ENCODE results near the gene CD180. TPM values are rescaled to one million over a fixed set of nuclear protein-coding genes. Genes with fewer than 3 reads are reported as not detected.

The CD180 gene
- total and polyA plus RNA-seq, 2 experiments from 2014 or later: 0.07 TPM; not detected in 1

DNA sequence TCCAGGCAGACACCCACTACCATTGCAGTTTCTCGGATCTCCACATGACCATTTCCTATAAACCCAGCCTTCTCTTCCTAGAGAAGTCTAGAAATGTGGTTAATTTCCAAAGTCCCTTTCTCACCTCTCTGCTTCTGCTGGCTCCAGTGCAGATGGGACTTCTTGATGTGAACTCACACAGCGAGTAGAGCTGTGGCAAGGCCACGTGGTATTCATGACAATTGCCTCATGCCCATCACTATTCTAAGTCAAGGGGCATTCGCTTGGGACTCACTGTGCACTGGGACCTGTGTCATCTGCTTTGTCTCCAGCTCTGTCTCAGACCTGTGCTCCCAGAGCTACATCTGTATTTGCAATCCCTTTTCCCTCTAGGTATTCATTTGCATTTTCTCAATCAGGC is 6.2 kb downstream of the CD180 start:
- H3K4me2 ChIP-seq: no peak overlapping the region
- TF ChIP-seq EZH2 (IDR thresholded peaks at IDR 0.05; ENCODE audit: borderline replicate concordance): no peak
- TF ChIP-seq, protein P1, sequence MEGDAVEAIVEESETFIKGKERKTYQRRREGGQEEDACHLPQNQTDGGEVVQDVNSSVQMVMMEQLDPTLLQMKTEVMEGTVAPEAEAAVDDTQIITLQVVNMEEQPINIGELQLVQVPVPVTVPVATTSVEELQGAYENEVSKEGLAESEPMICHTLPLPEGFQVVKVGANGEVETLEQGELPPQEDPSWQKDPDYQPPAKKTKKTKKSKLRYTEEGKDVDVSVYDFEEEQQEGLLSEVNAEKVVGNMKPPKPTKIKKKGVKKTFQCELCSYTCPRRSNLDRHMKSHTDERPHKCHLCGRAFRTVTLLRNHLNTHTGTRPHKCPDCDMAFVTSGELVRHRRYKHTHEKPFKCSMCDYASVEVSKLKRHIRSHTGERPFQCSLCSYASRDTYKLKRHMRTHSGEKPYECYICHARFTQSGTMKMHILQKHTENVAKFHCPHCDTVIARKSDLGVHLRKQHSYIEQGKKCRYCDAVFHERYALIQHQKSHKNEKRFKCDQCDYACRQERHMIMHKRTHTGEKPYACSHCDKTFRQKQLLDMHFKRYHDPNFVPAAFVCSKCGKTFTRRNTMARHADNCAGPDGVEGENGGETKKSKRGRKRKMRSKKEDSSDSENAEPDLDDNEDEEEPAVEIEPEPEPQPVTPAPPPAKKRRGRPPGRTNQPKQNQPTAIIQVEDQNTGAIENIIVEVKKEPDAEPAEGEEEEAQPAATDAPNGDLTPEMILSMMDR (IDR thresholded peaks at IDR 0.05; ENCODE audit: poor library complexity): no peak
- TF ChIP-seq EZH2phosphoT487 (IDR thresholded peaks at IDR 0.05; ENCODE audit: low read depth, severe bottlenecking, unreplicated experiment): no peak
- 87% methylated on average over 4 of the region's 4 CpGs for WGBS (ENCODE audit: low lambda C conversion rate, missing lambda C conversion rate)

DNA sequence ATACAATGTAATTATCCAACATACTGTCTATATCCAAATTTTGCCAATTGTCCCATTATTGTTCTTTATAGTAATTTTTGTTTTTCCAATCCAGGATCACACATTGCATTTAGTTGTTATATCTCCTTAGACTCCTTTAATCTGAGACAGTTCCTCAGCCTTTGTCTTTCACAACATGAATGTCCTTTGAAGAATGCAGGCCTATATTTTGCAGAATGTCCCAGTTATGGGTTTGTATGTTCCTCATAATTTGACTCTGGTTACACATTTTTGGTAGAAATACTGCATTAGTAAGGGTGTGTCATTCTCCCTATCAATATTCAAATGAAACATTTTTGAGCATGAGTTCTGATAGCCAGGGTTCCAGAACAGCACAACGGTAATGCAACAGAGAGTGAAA is 6.7 kb downstream of the CD180 start:
- Histone ChIP-seq H4K20me1 (ENCODE audit: insufficient read depth, poor library complexity, severe bottlenecking) (no peaks in the 10 kb centered on the region), H3K9me3 (ENCODE audit: low read depth) (no peaks in the 10 kb centered on the region), H3K79me2 (no peaks in the 10 kb centered on the region), H3K27ac (no peak overlapping the region), H3K4me3 (no peak overlapping the region), H3K27me3 (no peaks in the 10 kb centered on the region), H2AFZ (no peak overlapping the region), H3K9me2 (replicated peaks; ENCODE audit: insufficient read depth) (no peaks in the 10 kb centered on the region), H3K36me3 (replicated peaks; ENCODE audit: insufficient read depth, low read depth) (no peaks in the 10 kb centered on the region), H3K4me2 (no peak overlapping the region), H3K4me1 (ENCODE audit: insufficient read depth) (no peaks in the 10 kb centered on the region)
- DNase-seq (ENCODE audit: low spot score): no peak
- 100% methylated on average over 1 of the region's 1 CpG for WGBS (ENCODE audit: low lambda C conversion rate, missing lambda C conversion rate)
- no peak for TF ChIP-seq EZH2phosphoT487 (IDR thresholded peaks at IDR 0.05; ENCODE audit: low read depth, severe bottlenecking, unreplicated experiment)
- TF ChIP-seq, protein P1 (IDR thresholded peaks at IDR 0.05; ENCODE audit: poor library complexity): no peak
- no peak for TF ChIP-seq EZH2 (IDR thresholded peaks at IDR 0.05; ENCODE audit: borderline replicate concordance)

More for the DNA sequence above, 6.2 kb downstream of the CD180 start:
- no peaks in the 10 kb centered on the region for H3K36me3 ChIP-seq (replicated peaks; ENCODE audit: insufficient read depth, low read depth)
- H2AFZ ChIP-seq: no peak overlapping the region
- H3K27ac ChIP-seq: no peak overlapping the region
- H3K4me3 ChIP-seq: no peak overlapping the region
- no peaks in the 10 kb centered on the region for H3K79me2 ChIP-seq
- no peaks in the 10 kb centered on the region for H3K9me3 ChIP-seq (ENCODE audit: low read depth)
- no peaks in the 10 kb centered on the region for H3K4me1 ChIP-seq (ENCODE audit: insufficient read depth)
- no peak for DNase-seq (ENCODE audit: low spot score)
- H4K20me1 ChIP-seq (ENCODE audit: insufficient read depth, poor library complexity, severe bottlenecking): no peaks in the 10 kb centered on the region
- no peaks in the 10 kb centered on the region for H3K27me3 ChIP-seq
- H3K9me2 ChIP-seq (replicated peaks; ENCODE audit: insufficient read depth): no peaks in the 10 kb centered on the region

DNA sequence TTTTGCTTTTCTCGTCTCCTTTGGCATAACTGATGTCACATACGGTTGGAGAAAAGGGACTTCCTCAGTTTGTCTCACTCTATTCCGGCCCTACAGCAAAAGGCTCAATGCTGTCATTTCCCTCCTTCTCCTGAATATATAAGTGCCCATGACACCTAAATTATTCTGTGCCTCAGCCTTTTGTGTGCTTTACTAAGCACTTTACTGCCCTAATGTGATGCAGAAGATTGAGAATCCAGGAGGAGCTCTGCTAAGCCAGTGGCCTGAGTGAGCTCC is 7.6 kb downstream of the CD180 start:
- Histone ChIP-seq H3K4me1 (ENCODE audit: insufficient read depth) (no peaks in the 10 kb centered on the region), H4K20me1 (ENCODE audit: insufficient read depth, poor library complexity, severe bottlenecking) (no peaks in the 10 kb centered on the region), H2AFZ (no peak overlapping the region), H3K27me3 (no peaks in the 10 kb centered on the region), H3K4me2 (no peak overlapping the region), H3K4me3 (no peak overlapping the region), H3K9me2 (replicated peaks; ENCODE audit: insufficient read depth) (no peaks in the 10 kb centered on the region), H3K27ac (no peak overlapping the region), H3K79me2 (no peaks in the 10 kb centered on the region), H3K9me3 (ENCODE audit: low read depth) (no peaks in the 10 kb centered on the region), H3K36me3 (replicated peaks; ENCODE audit: insufficient read depth, low read depth) (no peaks in the 10 kb centered on the region)
- no peak for DNase-seq (ENCODE audit: low spot score)
- WGBS (ENCODE audit: low lambda C conversion rate, missing lambda C conversion rate): 91% methylated on average over 3 of the region's 3 CpGs
- TF ChIP-seq EZH2 (IDR thresholded peaks at IDR 0.05; ENCODE audit: borderline replicate concordance): no peak

DNA sequence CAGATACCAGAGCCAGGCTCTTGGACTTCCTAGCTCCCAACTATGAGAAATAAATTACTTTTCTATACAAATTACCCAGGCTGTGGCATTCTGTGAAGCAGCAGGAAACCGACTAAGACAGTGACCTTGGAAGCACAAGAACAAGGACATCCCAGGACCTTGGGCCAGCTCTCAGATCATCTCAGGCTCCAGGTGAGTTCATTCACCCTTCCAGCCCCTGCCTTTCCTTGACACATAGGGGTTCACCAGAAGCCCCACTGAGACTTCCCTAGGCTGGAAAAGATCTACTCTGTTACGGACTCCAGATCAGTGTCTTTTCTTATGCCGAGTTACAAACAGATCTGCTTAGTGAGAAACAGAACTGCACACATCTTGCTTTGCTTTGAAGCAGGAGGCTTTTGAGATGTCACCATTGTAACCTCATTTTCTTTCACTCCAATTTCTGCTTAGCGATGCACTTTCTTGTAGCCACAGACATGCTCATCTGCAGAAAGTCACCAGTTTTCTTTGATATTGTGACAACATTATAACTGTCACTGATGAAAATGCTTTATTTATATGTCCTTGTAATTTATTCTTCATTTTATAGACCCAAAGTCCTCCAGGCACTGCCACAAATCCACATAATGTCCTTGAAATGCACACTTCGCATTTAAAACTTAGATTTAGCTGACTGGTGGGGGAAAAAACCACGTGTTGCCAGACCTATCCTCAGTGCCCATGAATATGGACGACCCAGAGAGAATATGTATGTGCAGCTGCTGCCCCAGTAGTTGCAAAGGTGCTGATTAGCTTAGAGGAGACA is 8.1 kb downstream of the CD180 start:
- H3K4me3 ChIP-seq: no peak overlapping the region
- no peaks in the 10 kb centered on the region for H3K79me2 ChIP-seq
- H3K27ac ChIP-seq: no peak overlapping the region
- H3K9me2 ChIP-seq (replicated peaks; ENCODE audit: insufficient read depth): no peaks in the 10 kb centered on the region
- no peak for TF ChIP-seq EZH2 (IDR thresholded peaks at IDR 0.05; ENCODE audit: borderline replicate concordance)
- TF ChIP-seq, protein P1 (IDR thresholded peaks at IDR 0.05; ENCODE audit: poor library complexity): no peak
- TF ChIP-seq EZH2phosphoT487 (IDR thresholded peaks at IDR 0.05; ENCODE audit: low read depth, severe bottlenecking, unreplicated experiment): no peak
- no peaks in the 10 kb centered on the region for H4K20me1 ChIP-seq (ENCODE audit: insufficient read depth, poor library complexity, severe bottlenecking)
- no peaks in the 10 kb centered on the region for H3K36me3 ChIP-seq (replicated peaks; ENCODE audit: insufficient read depth, low read depth)
- H3K4me2 ChIP-seq: no peak overlapping the region
- no peaks in the 10 kb centered on the region for H3K27me3 ChIP-seq
- DNase-seq (ENCODE audit: low spot score): no peak
- WGBS (ENCODE audit: low lambda C conversion rate, missing lambda C conversion rate): 81% methylated on average over 7 of the region's 7 CpGs
- no peaks in the 10 kb centered on the region for H3K9me3 ChIP-seq (ENCODE audit: low read depth)
- H3K4me1 ChIP-seq (ENCODE audit: insufficient read depth): no peaks in the 10 kb centered on the region
- H2AFZ ChIP-seq: no peak overlapping the region
